Sigmoid colon (tissue), 7 donors: ENCODE data around the gene KLHL29. TPM values are rescaled to one million over a fixed set of nuclear protein-coding genes. Genes with fewer than 3 reads are reported as not detected.

Experiments used
- DNase-seq: peaks from one replicate; pipeline ENCODE4 v3.0.0-alpha.2; 2019
- H3K27ac ChIP-seq, 4 donors: fragments of 200-600 bp; sonication (generic); one replicate each; pipeline ENCODE4 v1.5.1; 2016 to 2019; ENCODE audit warnings: mild to moderate bottlenecking in 1 of 4
- H3K27me3 ChIP-seq, 3 donors: fragments of 200-600 bp; sonication (generic); one replicate each; pipeline ENCODE4 v1.5.1; 2019; ENCODE audit warnings: mild to moderate bottlenecking in 1 of 3
- H3K36me3 ChIP-seq, 4 donors: fragments of 200-600 bp; sonication (generic); one replicate each; pipeline ENCODE4 v1.5.1; 2016 to 2019
- H3K4me1 ChIP-seq, 4 donors: fragments of 200-600 bp; sonication (generic); one replicate each; pipeline ENCODE4 v1.5.1; 2017 to 2019
- H3K4me3 ChIP-seq, 4 donors: fragments of 200-600 bp; sonication (generic); one replicate each; pipeline ENCODE4 v1.5.1; 2017 to 2019; ENCODE audit warnings: mild to moderate bottlenecking in 2 of 4, moderate library complexity in 1 of 4
- H3K9me3 ChIP-seq, 4 donors: fragments of 200-600 bp in 3 of 4; sonication (generic) in 3 of 4; one replicate each; pipeline versions ENCODE4 v1.5.1 to v1.6.1; 2013 to 2019
- CTCF ChIP-seq, 4 experiments: fragments of 450-650 bp in 3 of 4; fragments of 200-600 bp in 1 of 4; IDR thresholded peaks; one replicate each; pipeline ENCODE4 v1.5.1; 2016 to 2019; ENCODE audit warnings: antibody characterized with exemption in 4 of 4, mild to moderate bottlenecking in 3 of 4, moderate library complexity in 2 of 4
- EP300 ChIP-seq, 4 donors: sonication (generic); formaldehyde crosslinking; IDR thresholded peaks; one replicate each; pipeline ENCODE4 v1.6.1; 2017; ENCODE audit warnings: antibody characterized with exemption in 4 of 4
- POLR2A ChIP-seq, 2 donors: fragments of 450-650 bp; IDR thresholded peaks; one replicate each; pipeline ENCODE4 v1.6.1; 2016; ENCODE audit warnings: antibody characterized with exemption in 2 of 2, mild to moderate bottlenecking in 2 of 2, moderate library complexity in 2 of 2
- POLR2AphosphoS5 ChIP-seq, 4 donors: sonication (generic); formaldehyde crosslinking; IDR thresholded peaks; one replicate each; pipeline ENCODE4 v1.6.1; 2017; ENCODE audit warnings: antibody characterized with exemption in 4 of 4
- WGBS, 2 donors: extraction: QIAGEN DNeasy Blood & Tissue Kit; methylation state at CpG; one replicate each; pipeline ENCODE4 v1.1.7; 2013; 5-methylcytosine and 5-hydroxymethylcytosine counted together
- intact Hi-C: fragments of 100-400 bp; cut with DNase I; formaldehyde crosslinking; loops from one replicate; pipeline ENCODE4 v1.15.1; 2023
- polyA plus RNA-seq, 3 donors: library from polyadenylated mRNA; stranded (reverse); fragments of 200-250 nt; gene quantifications; one replicate each; pipeline ENCODE4 v1.2.3, GENCODE V29; 2013
- total RNA-seq, 4 donors: library from RNA; depleted of rRNA; stranded (reverse); fragments of >200 nt; gene quantifications; one replicate each; pipeline ENCODE4 v1.1.0, GENCODE V29; 2016
- donor health status: healthy with polysubstance abuse.
- donor health status: Bipolar disorder and iron deficiency.
- donor health status: healthy.

KLHL29 gene
- total and polyA plus RNA-seq, 7 donors = 0.46 to 25.5 (median 6.3) TPM

- WGBS, 2 donors = 59 to 69% methylated on average over 12 of the region's 12 CpGs
Measured at GRCh38 chr2:23673830-23674679, 289.1 kb downstream of the KLHL29 start.

GRCh38 chr2:23675506-23675905 is 290.5 kb downstream of the KLHL29 start:
- TF ChIP-seq CTCF (IDR thresholded peaks at IDR 0.05) = no peak
- no peak for TF ChIP-seq EP300 (IDR thresholded peaks at IDR 0.05)
- no peak for TF ChIP-seq POLR2A (IDR thresholded peaks at IDR 0.05)
- TF ChIP-seq POLR2AphosphoS5 (IDR thresholded peaks at IDR 0.05) = no peak
- no peak overlapping the region for H3K4me3 ChIP-seq
- H3K4me1 ChIP-seq = peaks cover 0 to 2% (median 2%) of the 10 kb centered on the region in 4 donors
- DNase-seq = no peak
- no peaks in the 10 kb centered on the region for H3K36me3 ChIP-seq
- intact Hi-C loops = no loop called here
- H3K27me3 ChIP-seq = no peaks in the 10 kb centered on the region
- 95 to 96% methylated on average over 7 of the region's 7 CpGs for WGBS, 2 donors
- H3K9me3 ChIP-seq = no peaks in the 10 kb centered on the region
- H3K27ac ChIP-seq = no peak overlapping the region

More at GRCh38 chr2:23673830-23674679, 289.1 kb downstream of the KLHL29 start:
- H3K36me3 ChIP-seq = no peaks in the 10 kb centered on the region
- intact Hi-C loops = no loop called here
- H3K9me3 ChIP-seq = no peaks in the 10 kb centered on the region
- H3K27me3 ChIP-seq = no peaks in the 10 kb centered on the region
- DNase-seq = no peak
- H3K4me3 ChIP-seq = no peak overlapping the region
- no peak overlapping the region for H3K27ac ChIP-seq
- peaks cover 2 to 17% (median 16%) of the 10 kb centered on the region in 4 donors for H3K4me1 ChIP-seq
- TF ChIP-seq CTCF (IDR thresholded peaks at IDR 0.05) = no peak
- TF ChIP-seq EP300 (IDR thresholded peaks at IDR 0.05) = no peak
- no peak for TF ChIP-seq POLR2A (IDR thresholded peaks at IDR 0.05)
- no peak for TF ChIP-seq POLR2AphosphoS5 (IDR thresholded peaks at IDR 0.05)

DNA sequence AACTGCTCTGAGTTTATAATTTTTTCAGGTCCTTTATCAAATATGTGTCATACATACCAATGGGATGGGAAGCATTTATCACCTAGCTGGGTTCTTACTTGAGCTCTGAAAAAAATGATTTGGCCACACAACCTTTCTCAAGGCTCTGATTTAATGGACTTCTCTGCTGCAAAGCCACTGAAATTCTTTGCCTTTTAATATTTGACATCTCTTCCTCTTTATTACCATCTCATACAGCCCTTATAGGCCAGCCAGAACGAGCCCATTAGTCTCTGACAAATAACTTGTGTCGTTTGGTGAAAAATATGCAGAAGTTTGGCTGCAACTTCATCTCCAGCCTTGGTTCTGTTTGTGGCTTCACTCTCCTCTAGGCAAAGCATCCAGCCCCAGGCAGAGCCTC is 292.9 kb downstream of the KLHL29 start:
- Histone ChIP-seq H3K9me3 (no peaks in the 10 kb centered on the region), H3K4me3 (no peak overlapping the region), H3K4me1 (no peaks in the 10 kb centered on the region), H3K27ac (no peak overlapping the region), H3K36me3 (no peaks in the 10 kb centered on the region), H3K27me3 (no peaks in the 10 kb centered on the region)
- 77 to 82% methylated on average over 2 of the region's 2 CpGs for WGBS, 2 donors
- DNase-seq = no peak
- no peak for TF ChIP-seq CTCF (IDR thresholded peaks at IDR 0.05)
- no peak for TF ChIP-seq EP300 (IDR thresholded peaks at IDR 0.05)
- TF ChIP-seq POLR2AphosphoS5 (IDR thresholded peaks at IDR 0.05) = no peak
- no peak for TF ChIP-seq POLR2A (IDR thresholded peaks at IDR 0.05)
- intact Hi-C loops = no loop called here

DNA sequence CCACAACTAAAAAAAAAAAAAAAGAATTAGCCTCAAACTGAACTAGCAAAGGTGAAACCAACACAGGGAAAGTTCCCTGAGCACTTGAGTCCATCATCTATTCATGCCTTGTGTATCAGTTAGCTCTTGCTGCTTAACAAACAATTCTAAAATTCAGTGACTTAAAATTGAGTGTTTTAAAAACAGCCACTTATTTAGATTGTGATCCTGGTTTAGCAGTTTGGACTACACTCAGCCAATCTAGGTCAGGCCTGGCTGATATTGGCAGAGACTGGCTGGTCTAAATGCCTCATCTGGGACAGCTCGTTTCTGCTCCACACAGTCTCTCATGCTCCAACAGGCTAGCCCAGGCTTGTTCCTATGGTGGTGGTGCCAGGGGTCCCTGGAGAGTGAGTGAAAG is 294.1 kb downstream of the KLHL29 start:
- Histone ChIP-seq H3K4me1 (no peaks in the 10 kb centered on the region), H3K36me3 (no peaks in the 10 kb centered on the region), H3K4me3 (no peak overlapping the region), H3K9me3 (no peaks in the 10 kb centered on the region), H3K27me3 (no peaks in the 10 kb centered on the region), H3K27ac (no peak overlapping the region)
- WGBS, 2 donors = 90 to 96% methylated on average over 1 of the region's 1 CpG
- no peak for DNase-seq
- TF ChIP-seq POLR2A (IDR thresholded peaks at IDR 0.05) = no peak
- TF ChIP-seq CTCF (IDR thresholded peaks at IDR 0.05) = no peak
- no peak for TF ChIP-seq POLR2AphosphoS5 (IDR thresholded peaks at IDR 0.05)
- no peak for TF ChIP-seq EP300 (IDR thresholded peaks at IDR 0.05)
- intact Hi-C loops = no loop called here
